ENCODE measurements around the gene CXCR5.

CXCR5 gene

GRCh38 chr11:118899296-118899688 lies 15.6 kb downstream of the CXCR5 start:
- no peak for DNase-seq

DNA sequence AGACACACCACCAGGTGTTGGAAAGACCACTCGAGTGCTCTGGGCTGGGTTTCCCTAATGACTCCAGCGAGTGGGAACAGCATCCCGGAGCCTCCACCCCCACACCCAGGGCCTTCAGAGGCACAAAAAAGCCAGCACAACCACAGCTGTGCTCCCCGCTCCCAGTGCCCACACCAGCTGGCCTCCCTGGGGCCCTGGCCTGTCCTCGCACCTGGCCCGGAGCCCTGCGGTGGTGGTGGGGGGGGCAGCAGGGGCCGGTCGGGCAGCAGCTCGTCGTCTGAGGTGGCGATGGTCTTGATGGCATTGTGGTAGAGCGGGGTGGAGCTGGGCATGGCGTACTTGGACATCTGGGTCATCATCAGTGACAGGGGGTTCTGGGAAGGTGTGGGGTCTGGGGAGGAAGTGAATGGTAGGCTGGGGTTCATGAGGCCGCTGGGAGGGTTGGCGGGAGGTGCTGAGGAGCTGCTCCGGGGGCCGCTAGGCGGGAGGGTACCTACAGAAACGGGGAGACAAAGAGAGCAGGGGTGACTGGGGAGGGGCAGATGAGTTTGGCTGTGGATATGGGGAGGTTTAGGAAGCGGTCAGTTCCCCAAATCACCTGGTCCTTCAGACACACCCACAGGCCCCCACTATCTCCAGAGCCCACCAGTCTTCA lies 16.1 kb downstream of the CXCR5 start:
- DNase-seq: no peak

GRCh38 chr11:118900535-118901384 lies 17.1 kb downstream of the CXCR5 start:
- no peak for DNase-seq

- no peak for DNase-seq
Measured at GRCh38 chr11:118901494-118902335, 18.0 kb downstream of the CXCR5 start.

- DNase-seq: no peak
Measured at GRCh38 chr11:118902336-118903203, 18.9 kb downstream of the CXCR5 start.

DNA sequence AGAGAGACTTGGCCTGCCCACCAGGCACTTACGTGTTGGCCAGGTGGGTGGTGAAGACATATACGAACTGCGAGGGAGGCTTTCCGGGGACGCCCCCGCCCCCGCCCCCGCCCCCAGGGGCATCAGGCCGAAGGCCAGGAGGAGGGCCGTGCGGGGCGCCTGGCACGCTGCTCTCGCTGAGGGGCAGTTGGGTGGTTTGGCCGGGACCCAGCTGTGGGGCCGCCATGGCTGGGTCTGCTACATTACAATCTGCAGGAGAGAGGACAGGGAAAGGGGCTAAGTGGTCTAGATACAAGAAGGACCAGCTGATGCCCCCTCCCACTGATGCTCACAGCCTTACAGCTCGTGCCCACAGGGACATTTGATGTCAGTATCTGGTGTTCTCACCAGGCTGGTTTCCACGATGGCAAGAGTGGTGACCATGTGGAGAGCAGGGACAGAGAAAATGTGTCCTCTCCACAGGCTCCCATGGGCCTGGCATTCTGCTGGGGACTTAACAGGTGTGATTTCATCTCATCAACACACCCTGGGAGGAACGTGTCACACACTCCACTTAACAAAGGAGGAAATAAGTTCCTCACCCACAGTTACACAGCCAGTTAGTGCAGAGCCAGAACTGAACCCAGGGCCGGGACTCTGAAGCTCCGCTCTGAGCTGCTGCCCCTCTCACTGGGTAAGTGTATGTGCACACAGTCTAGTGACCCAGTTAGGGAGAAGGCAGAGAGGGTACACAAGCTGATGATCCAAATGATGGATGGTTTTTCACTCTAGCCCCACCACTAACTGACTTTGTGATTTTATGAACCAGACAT lies 19.7 kb downstream of the CXCR5 start:
- DNase-seq: no peak

GRCh38 chr11:118907051-118908042 lies 23.7 kb downstream of the CXCR5 start:
- peak; percentile 61 to 66 for DNase-seq

DNA sequence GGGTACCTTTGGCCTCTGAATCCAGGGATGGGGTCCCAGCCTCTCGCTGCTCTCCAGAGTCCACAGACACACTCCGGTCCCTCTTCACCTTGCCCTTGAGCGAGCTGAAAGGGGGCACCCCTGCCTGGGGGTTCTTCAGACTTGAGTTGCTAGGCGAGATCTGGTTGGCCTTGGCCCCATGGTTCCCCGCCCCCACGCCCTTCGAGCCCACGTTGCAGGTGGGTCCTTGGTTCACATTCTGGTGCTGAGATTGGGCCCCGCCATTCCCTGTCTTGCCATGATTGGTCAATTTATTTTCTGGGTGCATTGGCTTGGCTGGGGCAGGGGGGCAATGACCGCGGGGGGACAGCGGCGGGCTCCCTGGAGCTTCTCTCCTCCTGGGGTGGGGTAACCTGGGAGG lies 24.6 kb downstream of the CXCR5 start:
- DNase-seq: no peak

- no peak for DNase-seq
Measured at GRCh38 chr11:118908901-118909618, 25.4 kb downstream of the CXCR5 start.

GRCh38 chr11:118909619-118910308 lies 26.1 kb downstream of the CXCR5 start:
- no peak for DNase-seq

DNA sequence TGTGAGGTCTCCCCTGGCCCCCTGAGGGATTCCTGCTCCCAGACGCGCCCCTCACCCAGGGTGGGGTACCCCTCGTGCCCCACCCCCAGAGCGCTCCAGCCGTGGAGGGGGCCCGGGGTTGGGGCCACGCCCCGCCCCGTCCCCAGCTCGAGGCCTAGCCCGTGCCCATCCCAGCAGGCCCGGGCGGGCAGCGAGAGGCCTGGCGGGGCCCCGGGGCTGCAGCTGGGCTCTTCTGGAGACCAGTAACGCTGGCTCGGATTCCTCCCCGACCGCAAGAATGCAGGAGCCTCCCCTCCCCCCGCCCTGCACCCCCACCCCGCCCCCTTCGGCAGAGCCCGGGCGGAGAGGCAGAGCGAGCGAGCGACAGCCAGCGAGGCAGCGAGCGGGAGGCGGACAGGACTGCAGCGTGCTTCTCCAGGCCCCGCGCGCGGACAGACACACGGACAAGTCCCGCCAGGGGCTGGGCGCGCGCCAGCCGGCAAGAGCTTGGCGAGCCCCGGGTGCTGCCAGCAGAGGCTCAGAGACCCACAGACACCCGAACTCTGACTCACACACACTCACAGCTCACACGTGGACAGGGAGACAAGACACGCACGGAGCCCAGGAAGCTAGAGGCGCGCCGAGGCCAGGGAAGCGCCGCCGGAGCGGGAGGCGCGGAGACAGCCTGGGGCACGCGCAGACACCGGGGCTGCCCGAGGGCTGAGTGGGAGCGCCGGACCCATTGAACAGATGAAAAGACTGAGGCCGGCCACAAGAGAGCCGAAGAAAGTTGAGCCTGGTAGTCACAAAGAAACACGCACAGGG lies 26.8 kb downstream of the CXCR5 start:
- DNase-seq: no peak

DNA sequence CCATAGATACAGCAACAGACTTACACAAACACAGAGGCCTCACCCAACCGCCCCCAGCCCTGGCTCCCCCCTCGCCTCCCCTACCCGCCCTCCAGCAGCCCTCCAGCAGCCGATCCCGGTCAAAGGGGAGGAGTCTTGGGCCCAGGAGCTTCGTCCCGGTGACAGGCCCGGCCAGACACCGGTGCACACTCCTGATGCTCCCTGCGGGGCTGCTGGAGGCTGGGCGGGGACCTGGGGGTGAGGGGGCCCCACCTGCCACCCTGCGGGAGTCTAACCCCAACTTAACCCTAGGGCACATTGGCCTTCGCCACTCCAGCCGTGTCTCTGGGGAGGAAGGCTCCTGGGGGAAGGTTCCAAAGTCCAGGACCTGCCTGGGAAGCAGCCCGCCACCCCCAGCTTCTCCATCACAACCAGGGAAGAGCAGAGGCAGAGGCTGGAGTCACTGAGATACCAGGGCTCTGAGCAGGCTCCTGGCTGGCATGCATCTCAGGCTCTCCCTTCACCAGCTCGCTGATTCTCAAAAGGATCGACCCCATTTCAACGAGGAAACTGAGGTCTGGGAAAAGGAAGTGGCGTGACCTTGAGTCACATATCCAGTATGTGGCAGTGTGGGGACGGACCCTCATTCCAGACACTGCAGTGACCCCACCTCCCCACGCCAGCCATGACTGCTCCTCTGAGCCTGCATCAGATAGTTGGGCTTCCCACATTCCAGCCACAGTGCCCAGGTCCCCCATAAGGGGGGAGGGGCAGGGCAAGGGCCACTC lies 27.6 kb downstream of the CXCR5 start:
- DNase-seq: no peak

GRCh38 chr11:118911880-118912741 lies 28.4 kb downstream of the CXCR5 start:
- no peak for DNase-seq

DNA sequence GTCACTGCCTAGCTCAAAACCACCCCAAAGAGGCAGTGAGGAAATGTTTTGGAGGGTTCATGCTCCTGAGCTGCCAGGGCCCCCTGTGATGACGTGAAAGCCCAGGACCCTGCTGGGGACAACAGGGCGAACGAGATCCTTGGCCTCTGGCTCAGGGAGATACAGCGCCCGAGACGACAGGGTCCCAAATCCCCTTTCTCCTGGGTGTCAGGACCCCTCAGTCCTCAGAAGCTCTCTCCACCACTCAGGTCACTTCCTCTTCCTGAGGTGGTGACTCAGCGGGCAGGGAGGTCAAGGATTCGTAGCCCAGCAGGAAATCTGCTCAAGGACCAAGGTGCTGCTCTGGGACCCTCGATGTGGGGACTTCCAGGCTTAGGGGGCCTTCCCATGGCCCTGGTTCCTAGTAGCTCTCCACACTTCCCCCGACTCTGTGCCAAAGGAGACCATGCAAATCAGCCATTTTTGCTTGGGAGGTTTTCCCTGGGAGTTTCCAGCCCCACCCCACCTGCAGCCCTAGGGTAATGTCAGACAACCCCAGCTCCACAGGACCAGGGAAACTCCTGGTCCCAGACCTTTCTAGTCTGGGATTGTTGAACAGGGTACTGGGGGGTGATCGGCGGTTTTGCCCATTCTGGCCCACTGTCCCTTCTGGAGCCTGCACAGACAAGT lies 29.2 kb downstream of the CXCR5 start:
- DNase-seq: peak in 1 of 2 experiments; percentile 16

GRCh38 chr11:118913411-118914125 lies 29.9 kb downstream of the CXCR5 start:
- peak; percentile 28 to 29 for DNase-seq
